Activated naive CD4-positive, alpha-beta T cell treated with anti-CD3 and anti-CD28 coated beads, Interleukin-2, amount 10 ng/mL, durations not matched to agents 7 days and 5 days (primary cell): ENCODE results near the gene FAM181A.

Experiments
- CTCF ChIA-PET: fragments of 350-600 bp; sonication (Branson Sonifier 250); formaldehyde crosslinking; loops from one replicate; lab custom pipeline; 2021; ENCODE audit warnings: antibody characterized with exemption; lab: Charles Lee
- DNase-seq: peaks from one replicate; pipeline ENCODE4 v3.0.0-alpha.2; 2020
- H3K27ac Mint-ChIP-seq: one replicate; pipeline ENCODE4 v1.8.0; 2021; ENCODE audit warnings: mild to moderate bottlenecking, moderate library complexity, mixed read lengths
- H3K27me3 Mint-ChIP-seq: one replicate; pipeline ENCODE4 v1.8.0; 2021; ENCODE audit warnings: mild to moderate bottlenecking, mixed read lengths
- H3K36me3 Mint-ChIP-seq: one replicate; pipeline ENCODE4 v1.8.0; 2021; ENCODE audit warnings: mixed read lengths
- H3K4me1 Mint-ChIP-seq: one replicate; pipeline ENCODE4 v1.8.0; 2021; ENCODE audit warnings: mixed read lengths
- H3K4me3 Mint-ChIP-seq: one replicate; pipeline ENCODE4 v1.8.0; 2021; ENCODE audit warnings: mild to moderate bottlenecking, moderate library complexity, mixed read lengths
- H3K9me3 Mint-ChIP-seq: one replicate; pipeline ENCODE4 v1.8.0; 2021; ENCODE audit warnings: mixed read lengths

Gene FAM181A

DNA sequence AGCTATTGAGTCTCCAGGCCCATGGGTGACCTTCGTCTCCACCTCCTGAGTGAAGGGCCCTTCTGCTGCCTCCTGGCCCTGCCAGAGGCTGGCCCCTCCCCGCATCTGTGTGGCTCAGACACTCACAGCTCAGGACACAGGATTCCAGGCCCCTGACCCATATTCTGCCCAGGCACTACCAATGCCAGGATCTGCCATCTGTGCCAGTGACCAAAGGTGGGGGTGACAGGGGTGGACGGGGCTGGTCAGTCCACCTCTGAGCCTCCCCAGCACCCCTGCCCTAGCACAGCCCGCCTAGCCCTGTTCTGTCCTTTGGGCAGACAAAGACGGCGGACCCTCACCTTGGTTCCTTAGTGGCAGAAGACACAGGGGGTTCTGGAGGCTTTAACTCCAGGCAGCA lies 46.5 kb downstream of the FAM181A start:
- H3K27me3 Mint-ChIP-seq: no peaks in the 10 kb centered on the region
- H3K36me3 Mint-ChIP-seq: peaks cover 44% of the 10 kb centered on the region
- DNase-seq: no peak
- H3K4me1 Mint-ChIP-seq: peaks cover 99% of the 10 kb centered on the region
- peak overlapping the region; percentile 95 for H3K27ac Mint-ChIP-seq
- H3K4me3 Mint-ChIP-seq: no peak overlapping the region
- CTCF ChIA-PET: interaction anchor here (0.9 to 12.7 kb wide), 5 partner anchors 11 to 48 kb away, joined by 3 to 181 read pairs (median 57); no protein-coding TSS in a partner anchor
- peaks cover 23% of the 10 kb centered on the region for H3K9me3 Mint-ChIP-seq

DNA sequence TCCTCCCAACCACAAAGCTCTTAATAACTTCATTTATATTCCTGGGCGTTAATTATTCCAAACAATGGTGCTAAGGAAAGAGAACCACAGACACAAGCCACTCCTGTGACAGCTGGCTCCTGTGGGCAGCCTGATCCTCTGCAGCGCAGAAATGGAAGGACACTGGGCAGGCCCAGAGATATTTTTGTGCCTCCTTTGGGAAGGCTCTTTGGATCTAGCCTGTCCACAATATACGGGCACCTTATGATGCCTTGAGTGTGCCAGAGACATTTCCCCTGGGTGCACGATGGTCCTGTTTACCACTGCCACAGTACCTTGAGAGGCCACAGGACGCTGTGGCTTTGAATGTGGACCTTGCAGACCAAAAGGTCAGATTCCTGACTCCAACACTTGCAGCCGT lies 47.2 kb downstream of the FAM181A start:
- no peaks in the 10 kb centered on the region for H3K27me3 Mint-ChIP-seq
- peaks cover 42% of the 10 kb centered on the region for H3K36me3 Mint-ChIP-seq
- H3K4me1 Mint-ChIP-seq: peaks cover 99% of the 10 kb centered on the region
- H3K4me3 Mint-ChIP-seq: peak overlapping the region; percentile 79
- peak overlapping the region; percentile 95 for H3K27ac Mint-ChIP-seq
- peaks cover 27% of the 10 kb centered on the region for H3K9me3 Mint-ChIP-seq
- CTCF ChIA-PET: interaction anchor here (0.9 to 12.7 kb wide), 7 partner anchors 11 to 47 kb away, joined by 3 to 181 read pairs (median 5); no protein-coding TSS in a partner anchor
- no peak for DNase-seq

GRCh38 chr14:93974833-93975232 lies 47.7 kb downstream of the FAM181A start:
- Mint-ChIP-seq H3K9me3 (peaks cover 29% of the 10 kb centered on the region), H3K27me3 (no peaks in the 10 kb centered on the region), H3K4me3 (peak overlapping the region; percentile 79), H3K36me3 (peaks cover 45% of the 10 kb centered on the region), H3K4me1 (peaks cover 97% of the 10 kb centered on the region), H3K27ac (peak overlapping the region; percentile 95)
- CTCF ChIA-PET: interaction anchor here (0.9 to 12.7 kb wide), 8 partner anchors 12 to 162 kb away, joined by 3 to 181 read pairs (median 4); no protein-coding TSS in a partner anchor
- DNase-seq: no peak

GRCh38 chr14:93975791-93976476 lies 48.8 kb downstream of the FAM181A start:
- Mint-ChIP-seq H3K27ac (peak overlapping the region; percentile 95), H3K36me3 (peaks cover 49% of the 10 kb centered on the region), H3K4me3 (peak overlapping the region; percentile 79), H3K27me3 (no peaks in the 10 kb centered on the region), H3K9me3 (peaks cover 34% of the 10 kb centered on the region), H3K4me1 (peaks cover 94% of the 10 kb centered on the region)
- DNase-seq: peak; percentile 42
- CTCF ChIA-PET: interaction anchor here (0.6 to 12.7 kb wide), 7 partner anchors 14 to 161 kb away, joined by 3 to 181 read pairs (median 4); partner anchors contain the start of gene CCDC197

DNA sequence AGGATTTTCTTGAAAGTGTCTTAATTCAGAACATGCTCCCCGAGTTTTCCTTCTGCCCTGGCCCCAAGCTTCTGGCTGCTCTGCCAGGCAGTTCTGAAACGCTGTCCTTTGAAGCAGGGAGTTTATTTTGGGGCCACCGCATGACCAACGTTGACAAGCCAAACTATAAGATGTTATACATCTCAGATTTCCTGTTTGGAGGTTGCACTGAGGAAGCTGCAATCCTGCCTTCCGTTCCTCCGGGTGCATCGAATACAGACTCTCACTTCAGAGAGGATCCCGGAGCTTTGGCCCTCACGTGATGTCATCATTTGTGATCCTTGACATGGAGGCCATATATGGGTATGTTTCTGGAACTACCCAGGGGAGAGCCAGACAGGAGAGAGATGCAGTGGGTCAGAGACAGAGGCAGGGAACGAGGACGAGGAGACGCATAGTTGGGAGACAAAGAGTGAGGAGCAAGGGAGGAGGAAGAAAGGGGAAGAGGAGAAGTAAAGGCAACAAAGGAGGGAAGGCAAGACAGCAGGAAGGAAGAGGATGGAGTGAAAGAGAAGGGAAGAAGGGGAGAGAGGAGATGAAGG lies 49.4 kb downstream of the FAM181A start, which contains the start of gene ASB2:
TSS of gene ASB2 (minus strand) at position 94 of the 581 bp plus-strand sequence. CDS start 12,031 bp downstream, outside the sequence.
- Mint-ChIP-seq H3K9me3 (peaks cover 36% of the 10 kb centered on the region), H3K36me3 (peaks cover 51% of the 10 kb centered on the region), H3K4me1 (peaks cover 90% of the 10 kb centered on the region), H3K27me3 (no peaks in the 10 kb centered on the region), H3K4me3 (peak within 1 kb of the TSS; percentile 79), H3K27ac (peak within 1 kb of the TSS; percentile 95)
- CTCF ChIA-PET: interaction anchor here (1.3 to 12.7 kb wide), 3 partner anchors 20 to 37 kb away, joined by 3 to 181 read pairs (median 27); partner anchors contain the start of gene CCDC197
- peak; percentile 59 for DNase-seq

DNA sequence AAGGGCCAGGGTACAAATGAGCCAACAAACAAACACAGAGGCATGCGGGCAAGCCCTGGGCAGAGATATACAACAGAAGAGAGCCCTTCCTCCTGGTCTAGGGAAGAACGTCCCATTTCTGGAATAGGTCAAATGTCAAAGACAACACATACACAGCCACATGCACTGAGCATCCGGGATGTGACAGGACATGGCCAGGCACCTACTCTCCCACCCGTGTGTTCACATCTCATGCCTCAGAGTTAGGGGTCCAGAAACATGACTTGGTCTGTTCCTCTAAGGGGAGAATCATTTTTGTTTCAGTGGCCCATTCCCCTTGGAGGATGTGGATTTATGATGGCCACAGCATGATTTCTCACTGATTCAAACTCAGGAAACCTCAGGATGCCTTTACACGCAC lies 50.0 kb downstream of the FAM181A start:
- Mint-ChIP-seq H3K36me3 (peaks cover 51% of the 10 kb centered on the region), H3K27ac (peak overlapping the region; percentile 95), H3K4me1 (peaks cover 85% of the 10 kb centered on the region), H3K9me3 (peaks cover 36% of the 10 kb centered on the region), H3K4me3 (peak overlapping the region; percentile 79), H3K27me3 (no peaks in the 10 kb centered on the region)
- no peak for DNase-seq
- CTCF ChIA-PET: interaction anchor here (3.0 to 12.7 kb wide), 2 partner anchors 21 to 38 kb away, joined by 27 to 181 read pairs; no protein-coding TSS in a partner anchor

DNA sequence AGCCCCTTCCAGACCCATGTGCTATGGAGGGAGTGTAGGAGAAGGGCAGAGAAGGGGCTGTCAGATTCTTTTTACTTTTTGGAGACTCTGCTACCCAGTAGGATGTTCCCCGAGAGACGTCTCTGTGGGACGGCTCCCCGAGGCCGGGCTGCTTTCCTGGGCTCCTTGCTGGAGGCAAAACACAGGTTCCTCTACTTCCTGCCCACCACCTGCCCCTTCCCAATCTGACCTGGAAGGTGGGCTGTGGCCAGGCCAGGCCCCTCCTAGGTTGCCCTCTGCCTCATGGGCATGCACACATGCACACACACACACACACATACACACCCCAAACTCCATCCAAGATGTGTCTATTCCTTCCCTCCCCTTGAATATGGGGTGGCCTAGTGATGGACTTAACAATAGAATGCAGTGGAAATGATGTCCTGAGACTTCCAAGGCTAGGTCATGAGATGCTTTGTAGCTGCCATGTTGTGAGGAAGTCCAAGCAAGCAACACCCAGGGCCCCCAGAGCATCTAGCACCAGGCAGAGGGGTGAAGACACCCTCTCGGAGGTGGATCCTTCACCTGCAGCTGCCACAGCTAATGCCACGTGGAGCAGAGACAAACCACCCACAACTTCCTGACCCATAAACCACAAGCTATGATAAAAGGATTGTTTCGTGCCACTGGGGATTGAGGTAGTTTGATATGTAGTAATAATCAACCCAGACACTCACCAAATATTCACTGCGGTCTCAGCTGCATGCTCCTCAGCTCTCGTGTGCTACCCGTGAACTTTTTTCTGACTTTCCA lies 50.8 kb downstream of the FAM181A start:
- Mint-ChIP-seq H3K27me3 (no peaks in the 10 kb centered on the region), H3K36me3 (peaks cover 50% of the 10 kb centered on the region), H3K4me3 (peak overlapping the region; percentile 79), H3K27ac (peak overlapping the region; percentile 95), H3K9me3 (peaks cover 36% of the 10 kb centered on the region), H3K4me1 (peaks cover 77% of the 10 kb centered on the region)
- peak; percentile 84 for DNase-seq
- CTCF ChIA-PET: interaction anchor here (0.9 to 12.7 kb wide), 10 partner anchors 10 to 159 kb away, joined by 3 to 181 read pairs (median 4); partner anchors contain the start of gene CCDC197

- H3K9me3 Mint-ChIP-seq: peaks cover 36% of the 10 kb centered on the region
- no peaks in the 10 kb centered on the region for H3K27me3 Mint-ChIP-seq
- CTCF ChIA-PET: interaction anchor here (0.9 to 12.7 kb wide), 10 partner anchors 11 to 158 kb away, joined by 3 to 181 read pairs (median 4); partner anchors contain the start of gene CCDC197
- peaks cover 70% of the 10 kb centered on the region for H3K4me1 Mint-ChIP-seq
- H3K4me3 Mint-ChIP-seq: peak overlapping the region; percentile 23
- peak overlapping the region; percentile 95 for H3K27ac Mint-ChIP-seq
- no peak for DNase-seq
- peaks cover 47% of the 10 kb centered on the region for H3K36me3 Mint-ChIP-seq
Observed at GRCh38 chr14:93978735-93979134, 51.6 kb downstream of the FAM181A start.
